ENCODE measurements around the gene COPB2. TPM values are rescaled to one million over a fixed set of nuclear protein-coding genes. Genes with fewer than 3 reads are reported as not detected.

COPB2 gene
- polyA plus RNA-seq, 1 of the 3 experiments (the other 2 are of a cell fraction): 69.7 TPM

DNA sequence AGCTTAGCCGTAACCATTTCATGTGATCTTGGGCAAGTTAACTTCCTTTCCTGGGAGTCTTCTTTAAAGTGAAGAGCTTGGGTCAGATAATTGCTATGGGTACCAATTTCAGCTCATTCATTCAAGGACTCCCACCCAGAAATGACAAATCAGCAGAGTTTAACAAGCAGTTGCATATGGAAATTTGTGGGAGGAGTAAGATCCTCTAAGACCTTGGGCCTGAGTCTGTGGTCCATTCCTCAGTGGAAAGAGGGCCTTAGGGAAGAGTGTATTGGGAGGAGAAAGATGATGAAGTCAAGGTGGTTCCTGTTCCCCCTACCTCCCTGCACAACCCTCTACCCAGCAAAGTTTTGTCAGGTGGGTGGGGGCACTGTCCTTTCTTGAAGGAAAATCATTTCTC is 44.8 kb upstream of the COPB2 start:
- Histone ChIP-seq H3K27ac (ENCODE audit: low read depth in 2 of 2, low read length in 1 of 2) (no peak overlapping the region), H3K9ac (no peak overlapping the region), H4K20me1 (ENCODE audit: insufficient read depth) (no peaks in the 10 kb centered on the region), H3F3A (replicated peaks; ENCODE audit: insufficient read depth) (no peaks in the 10 kb centered on the region), H3K27me3 (ENCODE audit: insufficient read depth) (no peaks in the 10 kb centered on the region), H3K4me2 (no peak overlapping the region), H3K36me3 (replicated peaks in 1 of 2; ENCODE audit: control insufficient read depth in 1 of 2, insufficient read depth in 2 of 2, low read length in 1 of 2) (no peaks in the 10 kb centered on the region), H3K9me3 (no peaks in the 10 kb centered on the region), H2AFZ (ENCODE audit: low read depth) (no peak overlapping the region), H3K79me2 (ENCODE audit: insufficient read depth) (no peaks in the 10 kb centered on the region), H3K4me1 (ENCODE audit: control insufficient read depth in 1 of 2, insufficient read depth in 2 of 2, low read depth in 1 of 2, low read length in 1 of 2) (peaks cover 0 to 3% of the 10 kb centered on the region in 2 experiments; a peak in 1 of 4 replicates), H3K9me2 (no peaks in the 10 kb centered on the region), H3K4me3 (ENCODE audit: low read depth in 2 of 2, low read length in 1 of 2) (no peak overlapping the region)
- WGBS (ENCODE audit: low lambda C conversion rate): 100% methylated on average over 1 of the region's 1 CpG
- no peak for DNase-seq
- CTCF ChIA-PET: interaction anchor here (0.6 to 3.0 kb wide), 3 partner anchors 128 to 189 kb away, joined by 3 to 11 read pairs (median 5); no protein-coding TSS in a partner anchor
- no peak for TF ChIP-seq FOXJ3 (CRISPR knock-in tag; IDR thresholded peaks at IDR 0.05)
- no peak for TF ChIP-seq TAF1 (IDR thresholded peaks at IDR 0.05; ENCODE audit: borderline replicate concordance, low read depth, low read length)
- TF ChIP-seq, protein P1, sequence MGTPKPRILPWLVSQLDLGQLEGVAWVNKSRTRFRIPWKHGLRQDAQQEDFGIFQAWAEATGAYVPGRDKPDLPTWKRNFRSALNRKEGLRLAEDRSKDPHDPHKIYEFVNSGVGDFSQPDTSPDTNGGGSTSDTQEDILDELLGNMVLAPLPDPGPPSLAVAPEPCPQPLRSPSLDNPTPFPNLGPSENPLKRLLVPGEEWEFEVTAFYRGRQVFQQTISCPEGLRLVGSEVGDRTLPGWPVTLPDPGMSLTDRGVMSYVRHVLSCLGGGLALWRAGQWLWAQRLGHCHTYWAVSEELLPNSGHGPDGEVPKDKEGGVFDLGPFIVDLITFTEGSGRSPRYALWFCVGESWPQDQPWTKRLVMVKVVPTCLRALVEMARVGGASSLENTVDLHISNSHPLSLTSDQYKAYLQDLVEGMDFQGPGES (IDR thresholded peaks at IDR 0.05; ENCODE audit: low read depth, low read length): no peak
- no peak for TF ChIP-seq GABPA (IDR thresholded peaks at IDR 0.05; ENCODE audit: low read depth)
- no peak for TF ChIP-seq RFX5 (IDR thresholded peaks at IDR 0.05; ENCODE audit: low read length)
- TF ChIP-seq, protein P2, sequence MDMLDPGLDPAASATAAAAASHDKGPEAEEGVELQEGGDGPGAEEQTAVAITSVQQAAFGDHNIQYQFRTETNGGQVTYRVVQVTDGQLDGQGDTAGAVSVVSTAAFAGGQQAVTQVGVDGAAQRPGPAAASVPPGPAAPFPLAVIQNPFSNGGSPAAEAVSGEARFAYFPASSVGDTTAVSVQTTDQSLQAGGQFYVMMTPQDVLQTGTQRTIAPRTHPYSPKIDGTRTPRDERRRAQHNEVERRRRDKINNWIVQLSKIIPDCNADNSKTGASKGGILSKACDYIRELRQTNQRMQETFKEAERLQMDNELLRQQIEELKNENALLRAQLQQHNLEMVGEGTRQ (IDR thresholded peaks at IDR 0.05; ENCODE audit: borderline replicate concordance, low read depth, low read length): no peak
- TF ChIP-seq, protein P3, sequence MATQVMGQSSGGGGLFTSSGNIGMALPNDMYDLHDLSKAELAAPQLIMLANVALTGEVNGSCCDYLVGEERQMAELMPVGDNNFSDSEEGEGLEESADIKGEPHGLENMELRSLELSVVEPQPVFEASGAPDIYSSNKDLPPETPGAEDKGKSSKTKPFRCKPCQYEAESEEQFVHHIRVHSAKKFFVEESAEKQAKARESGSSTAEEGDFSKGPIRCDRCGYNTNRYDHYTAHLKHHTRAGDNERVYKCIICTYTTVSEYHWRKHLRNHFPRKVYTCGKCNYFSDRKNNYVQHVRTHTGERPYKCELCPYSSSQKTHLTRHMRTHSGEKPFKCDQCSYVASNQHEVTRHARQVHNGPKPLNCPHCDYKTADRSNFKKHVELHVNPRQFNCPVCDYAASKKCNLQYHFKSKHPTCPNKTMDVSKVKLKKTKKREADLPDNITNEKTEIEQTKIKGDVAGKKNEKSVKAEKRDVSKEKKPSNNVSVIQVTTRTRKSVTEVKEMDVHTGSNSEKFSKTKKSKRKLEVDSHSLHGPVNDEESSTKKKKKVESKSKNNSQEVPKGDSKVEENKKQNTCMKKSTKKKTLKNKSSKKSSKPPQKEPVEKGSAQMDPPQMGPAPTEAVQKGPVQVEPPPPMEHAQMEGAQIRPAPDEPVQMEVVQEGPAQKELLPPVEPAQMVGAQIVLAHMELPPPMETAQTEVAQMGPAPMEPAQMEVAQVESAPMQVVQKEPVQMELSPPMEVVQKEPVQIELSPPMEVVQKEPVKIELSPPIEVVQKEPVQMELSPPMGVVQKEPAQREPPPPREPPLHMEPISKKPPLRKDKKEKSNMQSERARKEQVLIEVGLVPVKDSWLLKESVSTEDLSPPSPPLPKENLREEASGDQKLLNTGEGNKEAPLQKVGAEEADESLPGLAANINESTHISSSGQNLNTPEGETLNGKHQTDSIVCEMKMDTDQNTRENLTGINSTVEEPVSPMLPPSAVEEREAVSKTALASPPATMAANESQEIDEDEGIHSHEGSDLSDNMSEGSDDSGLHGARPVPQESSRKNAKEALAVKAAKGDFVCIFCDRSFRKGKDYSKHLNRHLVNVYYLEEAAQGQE (IDR thresholded peaks at IDR 0.05; ENCODE audit: low read depth, low read length): no peak
- TF ChIP-seq, protein P4, sequence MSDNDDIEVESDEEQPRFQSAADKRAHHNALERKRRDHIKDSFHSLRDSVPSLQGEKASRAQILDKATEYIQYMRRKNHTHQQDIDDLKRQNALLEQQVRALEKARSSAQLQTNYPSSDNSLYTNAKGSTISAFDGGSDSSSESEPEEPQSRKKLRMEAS (IDR thresholded peaks at IDR 0.05; ENCODE audit: low read depth): no peak
- TF ChIP-seq EZH2phosphoT487 (IDR thresholded peaks at IDR 0.05; ENCODE audit: borderline replicate concordance, low read depth): no peak
- no peak for TF ChIP-seq TCF12 (IDR thresholded peaks at IDR 0.05)
- TF ChIP-seq EP300 (IDR thresholded peaks at IDR 0.05; ENCODE audit: borderline replicate concordance in 1 of 2, low read depth in 1 of 2, low read length in 1 of 2): no peak
- TF ChIP-seq NRF1 (IDR thresholded peaks at IDR 0.05; ENCODE audit: low read depth, low read length): no peak
- no peak for TF ChIP-seq TEAD4 (IDR thresholded peaks at IDR 0.05; ENCODE audit: borderline replicate concordance, insufficient read depth)
- TF ChIP-seq MEF2A (IDR thresholded peaks at IDR 0.05; ENCODE audit: borderline replicate concordance, low read depth): no peak
- TF ChIP-seq, protein P5, sequence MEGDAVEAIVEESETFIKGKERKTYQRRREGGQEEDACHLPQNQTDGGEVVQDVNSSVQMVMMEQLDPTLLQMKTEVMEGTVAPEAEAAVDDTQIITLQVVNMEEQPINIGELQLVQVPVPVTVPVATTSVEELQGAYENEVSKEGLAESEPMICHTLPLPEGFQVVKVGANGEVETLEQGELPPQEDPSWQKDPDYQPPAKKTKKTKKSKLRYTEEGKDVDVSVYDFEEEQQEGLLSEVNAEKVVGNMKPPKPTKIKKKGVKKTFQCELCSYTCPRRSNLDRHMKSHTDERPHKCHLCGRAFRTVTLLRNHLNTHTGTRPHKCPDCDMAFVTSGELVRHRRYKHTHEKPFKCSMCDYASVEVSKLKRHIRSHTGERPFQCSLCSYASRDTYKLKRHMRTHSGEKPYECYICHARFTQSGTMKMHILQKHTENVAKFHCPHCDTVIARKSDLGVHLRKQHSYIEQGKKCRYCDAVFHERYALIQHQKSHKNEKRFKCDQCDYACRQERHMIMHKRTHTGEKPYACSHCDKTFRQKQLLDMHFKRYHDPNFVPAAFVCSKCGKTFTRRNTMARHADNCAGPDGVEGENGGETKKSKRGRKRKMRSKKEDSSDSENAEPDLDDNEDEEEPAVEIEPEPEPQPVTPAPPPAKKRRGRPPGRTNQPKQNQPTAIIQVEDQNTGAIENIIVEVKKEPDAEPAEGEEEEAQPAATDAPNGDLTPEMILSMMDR (IDR thresholded peaks at IDR 0.05): no peak
- no peak for TF ChIP-seq CHD2 (IDR thresholded peaks at IDR 0.05; ENCODE audit: low read length, partially characterized antibody)
- POLR2A ChIA-PET: no interaction called here

Data from SK-N-SH (cell line).